Measurements from ENCODE around the gene SLC25A21. TPM values are rescaled to one million over a fixed set of nuclear protein-coding genes. Genes with fewer than 3 reads are reported as not detected.

SLC25A21 gene
- total RNA-seq, 1 donor from 2014 or later: 0.91 TPM

DNA sequence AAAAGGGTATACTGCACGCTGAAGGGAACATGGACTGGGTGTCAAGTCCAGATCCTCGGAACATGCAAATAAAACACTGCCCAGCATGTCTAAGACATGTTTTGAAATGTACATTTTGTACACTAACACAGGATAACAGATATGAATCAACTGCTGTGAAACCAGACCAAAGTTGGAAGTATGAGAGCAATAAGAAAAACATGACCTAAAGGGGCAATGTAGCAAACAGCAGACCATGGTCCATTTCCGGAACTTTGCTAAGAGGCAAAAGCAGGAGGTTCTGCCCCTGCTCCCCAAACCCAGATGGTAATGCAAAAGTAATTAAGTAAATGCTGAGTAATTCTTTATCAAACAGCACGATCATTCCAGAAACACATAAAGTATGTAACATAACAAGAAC is 125.2 kb downstream of the SLC25A21 start:
- TF ChIP-seq, protein P1, sequence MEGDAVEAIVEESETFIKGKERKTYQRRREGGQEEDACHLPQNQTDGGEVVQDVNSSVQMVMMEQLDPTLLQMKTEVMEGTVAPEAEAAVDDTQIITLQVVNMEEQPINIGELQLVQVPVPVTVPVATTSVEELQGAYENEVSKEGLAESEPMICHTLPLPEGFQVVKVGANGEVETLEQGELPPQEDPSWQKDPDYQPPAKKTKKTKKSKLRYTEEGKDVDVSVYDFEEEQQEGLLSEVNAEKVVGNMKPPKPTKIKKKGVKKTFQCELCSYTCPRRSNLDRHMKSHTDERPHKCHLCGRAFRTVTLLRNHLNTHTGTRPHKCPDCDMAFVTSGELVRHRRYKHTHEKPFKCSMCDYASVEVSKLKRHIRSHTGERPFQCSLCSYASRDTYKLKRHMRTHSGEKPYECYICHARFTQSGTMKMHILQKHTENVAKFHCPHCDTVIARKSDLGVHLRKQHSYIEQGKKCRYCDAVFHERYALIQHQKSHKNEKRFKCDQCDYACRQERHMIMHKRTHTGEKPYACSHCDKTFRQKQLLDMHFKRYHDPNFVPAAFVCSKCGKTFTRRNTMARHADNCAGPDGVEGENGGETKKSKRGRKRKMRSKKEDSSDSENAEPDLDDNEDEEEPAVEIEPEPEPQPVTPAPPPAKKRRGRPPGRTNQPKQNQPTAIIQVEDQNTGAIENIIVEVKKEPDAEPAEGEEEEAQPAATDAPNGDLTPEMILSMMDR (IDR thresholded peaks at IDR 0.05; ENCODE audit: partially characterized antibody, unreplicated experiment): no peak
- H3K27me3 Mint-ChIP-seq (ENCODE audit: unreplicated experiment): no peaks in the 10 kb centered on the region
- H3K27ac Mint-ChIP-seq (ENCODE audit: unreplicated experiment): no peak overlapping the region
- H3K9me3 Mint-ChIP-seq (ENCODE audit: unreplicated experiment): no peaks in the 10 kb centered on the region
- no peak for DNase-seq
- no peaks in the 10 kb centered on the region for H3K4me1 Mint-ChIP-seq (ENCODE audit: low read depth, unreplicated experiment)
- H3K36me3 Mint-ChIP-seq (ENCODE audit: unreplicated experiment): no peaks in the 10 kb centered on the region
- no peak overlapping the region for H3K4me3 Mint-ChIP-seq (ENCODE audit: unreplicated experiment)

DNA sequence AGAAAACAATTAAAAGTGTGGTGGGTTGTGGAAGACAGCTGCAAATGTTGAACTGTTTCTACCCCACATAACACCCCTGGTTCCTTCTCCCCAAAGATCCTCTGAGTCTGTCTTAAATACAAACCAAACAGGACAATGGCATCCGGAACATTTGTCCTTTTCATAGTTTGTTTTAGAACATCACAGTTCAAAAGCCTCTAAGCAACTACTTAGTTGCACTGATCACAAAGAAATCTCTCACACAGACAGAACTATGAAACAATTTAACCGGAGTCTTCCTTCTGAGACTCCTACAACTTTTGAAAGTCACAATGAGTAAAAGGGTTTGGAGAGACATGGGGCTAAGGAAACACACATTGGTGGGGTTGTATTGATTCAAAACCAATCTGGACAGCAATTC is 125.6 kb downstream of the SLC25A21 start:
- no peak overlapping the region for H3K4me3 Mint-ChIP-seq (ENCODE audit: unreplicated experiment)
- H3K4me1 Mint-ChIP-seq (ENCODE audit: low read depth, unreplicated experiment): no peaks in the 10 kb centered on the region
- H3K27me3 Mint-ChIP-seq (ENCODE audit: unreplicated experiment): no peaks in the 10 kb centered on the region
- no peak for DNase-seq
- TF ChIP-seq, protein P1 (IDR thresholded peaks at IDR 0.05; ENCODE audit: partially characterized antibody, unreplicated experiment): no peak
- no peaks in the 10 kb centered on the region for H3K9me3 Mint-ChIP-seq (ENCODE audit: unreplicated experiment)
- H3K36me3 Mint-ChIP-seq (ENCODE audit: unreplicated experiment): no peaks in the 10 kb centered on the region
- no peak overlapping the region for H3K27ac Mint-ChIP-seq (ENCODE audit: unreplicated experiment)

DNA sequence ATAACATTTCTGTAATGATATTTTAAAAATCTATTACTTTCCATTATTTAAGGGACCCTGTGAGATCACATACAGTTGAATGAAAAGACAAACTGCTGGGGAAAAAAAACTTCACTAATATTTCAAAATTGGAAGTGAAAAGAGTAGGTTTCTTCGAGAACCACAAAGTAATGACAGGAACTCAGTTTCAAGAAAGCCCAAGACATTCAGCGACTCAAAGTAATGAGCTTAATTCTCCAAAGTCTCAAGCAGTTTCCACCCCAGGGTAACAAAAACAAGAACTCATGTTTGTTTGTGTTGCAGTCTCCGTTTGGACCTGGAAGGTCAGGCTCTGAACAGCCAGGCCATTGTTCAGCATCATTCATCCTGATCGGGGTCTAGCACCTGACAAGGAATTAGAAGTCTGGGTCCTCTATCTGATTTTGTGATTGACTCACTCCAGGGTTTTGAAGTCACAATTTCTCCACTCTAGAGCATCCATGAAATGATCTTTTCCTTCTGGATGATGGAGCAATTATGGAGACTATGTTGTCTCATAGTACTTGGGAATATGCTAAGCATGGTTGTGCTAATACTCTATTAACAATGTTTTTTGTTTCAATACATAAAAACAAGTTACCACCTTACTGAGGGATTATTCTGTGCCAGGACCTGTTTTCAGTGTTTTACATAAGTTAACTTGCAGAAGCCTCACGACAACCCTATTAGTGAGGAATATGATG is 126.9 kb downstream of the SLC25A21 start:
- Mint-ChIP-seq H3K27me3 (ENCODE audit: unreplicated experiment) (no peaks in the 10 kb centered on the region), H3K27ac (ENCODE audit: unreplicated experiment) (no peak overlapping the region), H3K4me1 (ENCODE audit: low read depth, unreplicated experiment) (no peaks in the 10 kb centered on the region), H3K4me3 (ENCODE audit: unreplicated experiment) (no peak overlapping the region), H3K36me3 (ENCODE audit: unreplicated experiment) (no peaks in the 10 kb centered on the region), H3K9me3 (ENCODE audit: unreplicated experiment) (no peaks in the 10 kb centered on the region)
- DNase-seq: no peak
- TF ChIP-seq, protein P1 (IDR thresholded peaks at IDR 0.05; ENCODE audit: partially characterized antibody, unreplicated experiment): no peak

DNA sequence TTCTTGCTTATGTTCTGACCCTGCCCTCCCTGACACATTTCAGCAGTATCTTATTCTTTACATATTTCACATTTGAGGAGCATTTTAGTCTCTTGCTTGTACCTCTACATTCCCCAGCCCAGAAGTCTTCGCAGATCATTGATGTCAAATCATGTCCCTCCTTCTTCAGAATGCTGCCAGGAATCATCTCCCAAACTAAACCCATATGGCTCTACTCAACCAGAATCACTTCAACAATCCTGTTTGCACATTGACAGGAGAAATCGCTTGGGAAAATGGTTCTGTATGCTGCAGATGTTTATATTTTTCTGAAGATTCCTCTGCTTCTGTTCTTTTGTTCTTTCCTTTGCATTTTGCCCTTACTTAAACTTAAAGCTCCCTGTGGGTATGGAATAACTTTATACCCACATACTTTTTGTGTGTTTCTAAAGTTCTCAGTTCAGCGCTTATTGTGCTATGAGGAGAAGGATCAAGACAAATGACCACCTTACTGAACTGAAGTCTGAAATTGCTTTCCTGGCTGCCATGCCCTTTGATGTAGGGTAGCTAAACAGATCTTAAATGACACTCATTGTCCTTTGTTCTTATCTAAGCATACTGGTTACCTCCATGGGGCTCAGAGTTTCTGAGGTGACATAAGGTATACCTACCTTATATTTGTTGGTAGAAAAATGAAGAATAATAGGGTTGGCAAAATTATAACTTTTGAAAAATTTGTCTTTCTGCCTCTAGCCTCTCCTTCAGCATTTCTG is 134.6 kb downstream of the SLC25A21 start:
- no peaks in the 10 kb centered on the region for H3K4me1 Mint-ChIP-seq (ENCODE audit: low read depth, unreplicated experiment)
- no peaks in the 10 kb centered on the region for H3K27me3 Mint-ChIP-seq (ENCODE audit: unreplicated experiment)
- DNase-seq: no peak
- H3K36me3 Mint-ChIP-seq (ENCODE audit: unreplicated experiment): no peaks in the 10 kb centered on the region
- no peak overlapping the region for H3K4me3 Mint-ChIP-seq (ENCODE audit: unreplicated experiment)
- H3K9me3 Mint-ChIP-seq (ENCODE audit: unreplicated experiment): no peaks in the 10 kb centered on the region
- TF ChIP-seq, protein P1 (IDR thresholded peaks at IDR 0.05; ENCODE audit: partially characterized antibody, unreplicated experiment): no peak
- H3K27ac Mint-ChIP-seq (ENCODE audit: unreplicated experiment): no peak overlapping the region
